ENCODE results near the gene C1QC. TPM values are rescaled to one million over a fixed set of nuclear protein-coding genes. Genes with fewer than 3 reads are reported as not detected.

Gene C1QC
- total and polyA plus RNA-seq, 2 donors (not counting 1 experiment from before 2014, with no cell fraction given) = not detected

DNA sequence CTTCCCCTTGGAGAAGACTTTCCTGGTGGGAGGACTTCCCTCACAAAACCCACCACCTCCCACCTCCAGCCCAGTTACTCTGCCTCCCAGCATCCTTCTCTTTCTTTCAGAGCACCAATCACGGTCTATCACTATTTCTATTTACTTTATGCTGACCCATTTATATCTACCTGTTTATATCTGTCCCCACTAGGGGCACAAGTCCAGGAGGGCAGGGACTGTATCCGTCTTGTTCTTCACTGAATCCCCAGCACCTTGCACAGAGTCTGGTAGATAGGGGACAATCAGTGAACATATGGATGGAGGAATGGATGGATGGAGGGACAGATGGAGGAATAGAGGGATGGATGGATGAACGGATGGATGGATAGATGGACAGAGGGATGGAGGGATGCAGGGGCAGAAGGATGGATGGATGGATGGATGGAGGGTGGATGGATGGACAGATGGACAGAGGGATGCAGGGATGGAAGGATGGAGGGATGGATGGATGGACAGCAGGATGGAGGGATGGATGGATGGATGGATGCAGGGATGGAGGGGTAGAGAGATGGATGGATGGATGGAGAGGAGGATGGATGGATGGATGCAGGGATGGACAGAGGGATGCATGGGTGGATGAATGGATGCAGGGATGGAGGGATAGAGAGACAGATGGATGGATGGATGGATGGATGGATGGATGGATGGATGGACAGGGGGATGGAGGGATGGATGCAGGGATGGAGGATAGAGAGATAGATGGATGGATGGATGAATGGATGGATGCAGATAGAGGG is 15.1 kb downstream of the C1QC start:
- no peak overlapping the region for H2AFZ ChIP-seq (ENCODE audit: insufficient read depth, low read depth, low read length, poor library complexity, severe bottlenecking)
- H3K9me3 ChIP-seq (ENCODE audit: control extremely low read depth in 1 of 3, control insufficient read depth in 2 of 3, insufficient read depth in 1 of 3, low read length in 2 of 3) = no peaks in the 10 kb centered on the region
- ChIA-PET CTCF (no interaction called here), POLR2A (no interaction called here)
- H3K9ac ChIP-seq (ENCODE audit: low read length) = no peak overlapping the region
- WGBS (ENCODE audit: insufficient coverage) = 85% methylated on average over 2 of the region's 3 CpGs
- H3K4me3 ChIP-seq (ENCODE audit: control extremely low read depth in 1 of 5, extremely low read depth in 1 of 5, insufficient read depth in 1 of 5, low read depth in 2 of 5, low read length in 4 of 5) = no peak overlapping the region
- H3K27ac Mint-ChIP-seq = no peak overlapping the region
- no peaks in the 10 kb centered on the region for H3K36me3 ChIP-seq (replicated peaks in 1 of 2; ENCODE audit: control extremely low read depth in 1 of 2, control insufficient read depth in 1 of 2, extremely low read depth in 1 of 2, insufficient read depth in 2 of 2, low read length in 1 of 2)
- no peak overlapping the region for H3K4me2 ChIP-seq (replicated peaks; ENCODE audit: low read depth, low read length, poor library complexity, severe bottlenecking)
- no peak overlapping the region for H3K4me3 Mint-ChIP-seq
- H3K79me2 ChIP-seq (ENCODE audit: control insufficient read depth, insufficient read depth, low read length) = no peaks in the 10 kb centered on the region
- TF ChIP-seq, protein P1, sequence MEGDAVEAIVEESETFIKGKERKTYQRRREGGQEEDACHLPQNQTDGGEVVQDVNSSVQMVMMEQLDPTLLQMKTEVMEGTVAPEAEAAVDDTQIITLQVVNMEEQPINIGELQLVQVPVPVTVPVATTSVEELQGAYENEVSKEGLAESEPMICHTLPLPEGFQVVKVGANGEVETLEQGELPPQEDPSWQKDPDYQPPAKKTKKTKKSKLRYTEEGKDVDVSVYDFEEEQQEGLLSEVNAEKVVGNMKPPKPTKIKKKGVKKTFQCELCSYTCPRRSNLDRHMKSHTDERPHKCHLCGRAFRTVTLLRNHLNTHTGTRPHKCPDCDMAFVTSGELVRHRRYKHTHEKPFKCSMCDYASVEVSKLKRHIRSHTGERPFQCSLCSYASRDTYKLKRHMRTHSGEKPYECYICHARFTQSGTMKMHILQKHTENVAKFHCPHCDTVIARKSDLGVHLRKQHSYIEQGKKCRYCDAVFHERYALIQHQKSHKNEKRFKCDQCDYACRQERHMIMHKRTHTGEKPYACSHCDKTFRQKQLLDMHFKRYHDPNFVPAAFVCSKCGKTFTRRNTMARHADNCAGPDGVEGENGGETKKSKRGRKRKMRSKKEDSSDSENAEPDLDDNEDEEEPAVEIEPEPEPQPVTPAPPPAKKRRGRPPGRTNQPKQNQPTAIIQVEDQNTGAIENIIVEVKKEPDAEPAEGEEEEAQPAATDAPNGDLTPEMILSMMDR (IDR thresholded peaks at IDR 0.05) = no peak
- no peak for TF ChIP-seq EZH2 (IDR thresholded peaks at IDR 0.05; ENCODE audit: borderline replicate concordance, insufficient read depth, low read depth, low read length, poor library complexity, severe bottlenecking)
- no peak for ATAC-seq (ENCODE audit: low read depth)
- DNase-seq = no peak
- no peak overlapping the region for H3K27ac ChIP-seq (ENCODE audit: low read length in 2 of 2)
- H3K4me1 Mint-ChIP-seq = no peaks in the 10 kb centered on the region
- H3K27me3 ChIP-seq (replicated peaks in 1 of 4; ENCODE audit: control extremely low read depth in 1 of 4, control insufficient read depth in 3 of 4, insufficient read depth in 4 of 4, low read length in 3 of 4) = no peaks in the 10 kb centered on the region
- H4K20me1 ChIP-seq (ENCODE audit: control insufficient read depth, insufficient read depth, low read length, poor library complexity, severe bottlenecking) = no peaks in the 10 kb centered on the region
- no peaks in the 10 kb centered on the region for H3K9me3 Mint-ChIP-seq (ENCODE audit: insufficient read depth)
- H3K4me1 ChIP-seq (ENCODE audit: control insufficient read depth in 2 of 2, insufficient read depth in 2 of 2, low read length in 2 of 2) = no peaks in the 10 kb centered on the region
- peaks cover 27% of the 10 kb centered on the region for H3K27me3 Mint-ChIP-seq
- intact Hi-C loops (cut with micrococcal nuclease) = no loop called here

GRCh38 chr1:22660716-22661241 is 17.3 kb downstream of the C1QC start:
- H3K4me1 Mint-ChIP-seq = no peaks in the 10 kb centered on the region
- H3K4me3 ChIP-seq (ENCODE audit: control extremely low read depth in 1 of 5, extremely low read depth in 1 of 5, insufficient read depth in 1 of 5, low read depth in 2 of 5, low read length in 4 of 5) = no peak overlapping the region
- peaks cover 21% of the 10 kb centered on the region for H3K27me3 Mint-ChIP-seq
- H3K4me3 Mint-ChIP-seq = no peak overlapping the region
- H3K27ac Mint-ChIP-seq = no peak overlapping the region
- no peaks in the 10 kb centered on the region for H3K9me3 ChIP-seq (ENCODE audit: control extremely low read depth in 1 of 3, control insufficient read depth in 2 of 3, insufficient read depth in 1 of 3, low read length in 2 of 3)
- H3K4me1 ChIP-seq (ENCODE audit: control insufficient read depth in 2 of 2, insufficient read depth in 2 of 2, low read length in 2 of 2) = no peaks in the 10 kb centered on the region
- no peaks in the 10 kb centered on the region for H3K9me3 Mint-ChIP-seq (ENCODE audit: insufficient read depth)
- ChIA-PET CTCF (no interaction called here), POLR2A (no interaction called here)
- H3K9ac ChIP-seq (ENCODE audit: low read length) = no peak overlapping the region
- ATAC-seq (ENCODE audit: low read depth) = no peak
- no peak for TF ChIP-seq EZH2 (IDR thresholded peaks at IDR 0.05; ENCODE audit: borderline replicate concordance, insufficient read depth, low read depth, low read length, poor library complexity, severe bottlenecking)
- TF ChIP-seq, protein P1 (IDR thresholded peaks at IDR 0.05) = no peak
- intact Hi-C loops (cut with micrococcal nuclease) = no loop called here
- no peaks in the 10 kb centered on the region for H3K27me3 ChIP-seq (replicated peaks in 1 of 4; ENCODE audit: control extremely low read depth in 1 of 4, control insufficient read depth in 3 of 4, insufficient read depth in 4 of 4, low read length in 3 of 4)
- H3K4me2 ChIP-seq (replicated peaks; ENCODE audit: low read depth, low read length, poor library complexity, severe bottlenecking) = no peak overlapping the region
- 90% methylated on average over 19 of the region's 19 CpGs for WGBS (ENCODE audit: insufficient coverage)
- no peak overlapping the region for H2AFZ ChIP-seq (ENCODE audit: insufficient read depth, low read depth, low read length, poor library complexity, severe bottlenecking)
- no peaks in the 10 kb centered on the region for H3K79me2 ChIP-seq (ENCODE audit: control insufficient read depth, insufficient read depth, low read length)
- DNase-seq = no peak
- no peaks in the 10 kb centered on the region for H3K36me3 ChIP-seq (replicated peaks in 1 of 2; ENCODE audit: control extremely low read depth in 1 of 2, control insufficient read depth in 1 of 2, extremely low read depth in 1 of 2, insufficient read depth in 2 of 2, low read length in 1 of 2)
- H4K20me1 ChIP-seq (ENCODE audit: control insufficient read depth, insufficient read depth, low read length, poor library complexity, severe bottlenecking) = no peaks in the 10 kb centered on the region
- H3K27ac ChIP-seq (ENCODE audit: low read length in 2 of 2) = no peak overlapping the region

Measured in B cell (primary cell).